CD1c-positive myeloid dendritic cell (primary cell): ENCODE data around the gene EML6.

Experiments used
- DNase-seq: peaks from one replicate; pipeline ENCODE4 v3.0.0-alpha.2; 2016; ENCODE audit errors: extremely low spot score

EML6 gene

DNA sequence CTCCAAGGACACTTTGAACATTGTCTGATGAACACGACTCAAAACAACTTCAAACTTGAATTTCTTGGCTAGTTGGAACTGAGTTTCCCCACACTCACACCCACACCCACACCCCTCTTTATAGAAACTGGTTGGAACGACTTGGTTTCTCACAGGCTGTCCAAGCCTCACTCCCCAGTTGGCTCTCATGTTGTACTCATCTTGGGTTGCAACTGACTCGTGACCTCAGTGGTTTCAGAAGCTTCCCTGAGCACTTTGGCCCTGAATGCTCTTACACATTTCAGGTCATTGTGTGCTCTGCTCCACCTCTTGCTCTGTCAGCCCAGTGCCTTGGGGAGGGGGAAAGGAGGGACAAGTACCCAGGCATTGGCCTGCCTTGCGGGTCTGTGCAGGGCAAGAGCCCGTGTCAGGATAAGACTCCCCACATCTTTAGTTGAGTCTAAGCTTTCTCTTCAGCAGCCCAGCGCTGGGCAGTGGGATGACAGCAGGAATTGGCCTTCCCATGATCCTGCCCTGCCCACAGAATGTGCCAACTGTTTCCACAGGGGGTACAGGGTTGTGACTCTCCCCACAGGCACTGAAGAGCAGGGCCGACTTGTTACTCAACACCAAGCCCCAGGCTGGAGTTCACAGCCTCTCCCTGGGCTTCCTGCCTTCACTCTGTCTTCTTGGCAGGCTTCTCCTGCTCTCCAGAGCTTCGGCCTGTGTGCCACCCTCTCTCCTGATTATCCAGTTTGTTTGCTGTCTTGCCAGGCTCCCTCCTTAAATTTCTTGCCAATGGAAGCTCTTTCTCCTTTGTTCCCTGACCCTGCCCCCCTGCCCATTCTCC is 222.1 kb downstream of the EML6 start:
- DNase-seq: no peak

DNA sequence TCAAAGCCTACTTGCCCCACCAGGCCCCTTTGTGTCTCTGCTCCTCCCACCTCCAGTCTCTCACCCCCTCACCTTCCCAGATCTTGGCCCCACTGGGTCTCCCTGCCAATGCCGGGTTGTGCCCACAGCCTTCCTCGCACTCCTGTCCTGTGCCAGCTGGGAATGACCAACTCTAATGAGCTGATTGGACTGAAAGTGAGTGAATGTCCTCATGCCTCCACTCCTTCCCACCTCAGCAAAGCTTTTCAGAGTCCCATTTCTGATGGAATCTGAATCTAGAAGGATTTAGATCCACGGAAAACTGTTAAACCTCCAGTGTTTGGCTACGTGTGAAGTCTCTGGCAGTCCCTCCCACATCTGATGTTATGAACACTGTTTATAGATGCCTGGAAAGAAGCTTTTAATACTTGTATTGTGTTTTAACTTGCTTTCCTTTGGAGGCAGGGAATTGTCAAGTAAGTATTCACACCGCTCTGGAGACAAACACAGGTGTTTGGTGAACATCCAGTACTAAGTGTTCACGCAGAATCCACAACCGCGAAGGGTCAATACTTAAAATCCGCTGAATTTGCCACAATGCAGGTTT is 222.9 kb downstream of the EML6 start:
- DNase-seq: no peak

DNA sequence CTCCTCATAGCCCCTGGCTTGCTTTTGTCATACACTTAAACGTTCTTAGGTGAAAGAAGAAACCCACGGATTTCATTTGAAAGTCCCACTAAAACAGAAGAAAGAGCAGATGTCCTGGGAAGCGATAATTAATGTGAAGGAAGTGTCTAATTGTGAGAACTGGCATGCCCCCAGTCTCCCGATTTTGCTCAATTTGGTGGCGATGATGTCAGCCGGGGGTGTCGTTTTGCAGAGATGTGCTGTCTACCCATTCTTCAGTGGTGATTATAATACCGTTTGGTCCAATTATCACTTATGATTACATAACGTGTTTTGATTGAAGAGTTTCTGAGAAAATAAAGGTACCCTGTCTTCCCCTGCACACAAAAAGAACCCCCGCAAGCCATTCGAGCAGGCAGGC is 223.7 kb downstream of the EML6 start:
- DNase-seq: no peak

DNA sequence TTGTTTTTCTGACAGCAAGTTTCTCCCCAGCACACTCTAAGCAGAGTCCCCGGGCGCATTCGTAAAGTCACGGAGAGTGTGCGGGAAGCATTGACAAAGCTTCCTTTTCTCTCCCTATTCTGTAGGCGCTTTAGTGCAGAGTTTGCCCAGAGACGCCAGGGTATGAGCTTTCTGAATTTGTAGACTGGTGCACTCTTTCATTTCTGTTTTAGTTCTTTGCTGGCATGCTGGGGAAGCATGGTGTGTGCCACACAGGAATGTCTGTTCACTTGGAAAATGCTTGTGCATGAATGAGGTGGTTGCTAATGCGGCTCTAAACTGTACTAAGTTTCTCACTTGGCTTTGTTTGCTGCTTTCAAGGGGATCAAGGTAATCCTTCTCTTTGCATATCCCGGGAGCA is 224.2 kb downstream of the EML6 start:
- no peak for DNase-seq

DNA sequence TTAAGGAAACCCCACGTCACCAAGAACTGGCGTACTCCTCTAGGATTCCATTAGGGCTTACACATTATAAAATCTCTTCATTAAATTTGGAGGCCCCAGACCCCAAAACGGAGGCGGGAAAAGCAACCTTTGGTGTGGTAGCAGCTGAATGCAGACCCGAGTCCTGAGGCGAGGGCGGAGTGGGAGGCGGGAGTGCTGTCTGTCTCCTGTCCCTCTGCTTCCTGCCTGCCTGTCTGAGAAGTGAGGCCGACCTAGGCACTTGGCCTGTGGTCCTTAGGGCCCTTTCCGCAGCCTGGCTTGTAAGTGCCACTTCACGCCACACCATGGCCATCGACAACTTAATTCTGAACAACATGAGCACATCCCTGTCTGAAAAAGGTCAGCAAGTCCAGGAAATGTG is 224.7 kb downstream of the EML6 start:
- DNase-seq: no peak

DNA sequence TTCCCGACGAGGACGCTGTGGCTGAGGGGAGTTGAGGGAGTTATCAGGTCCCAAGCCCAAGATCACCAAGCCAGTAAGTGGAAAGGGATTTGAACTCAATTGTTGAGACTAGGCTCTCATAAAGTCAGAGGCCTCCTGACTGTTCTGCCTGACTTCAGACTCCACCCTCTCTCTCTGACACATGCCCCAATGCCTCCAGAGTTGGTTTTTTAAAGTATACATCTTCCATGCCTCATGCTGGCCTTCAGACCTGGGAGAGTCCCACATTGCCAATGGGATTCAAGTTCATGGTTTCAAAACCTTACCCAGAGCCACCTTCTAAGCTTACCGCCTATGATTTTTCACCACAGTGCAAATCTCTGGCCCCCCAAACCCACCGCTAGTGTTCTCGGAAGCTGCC is 226.0 kb downstream of the EML6 start:
- no peak for DNase-seq

DNA sequence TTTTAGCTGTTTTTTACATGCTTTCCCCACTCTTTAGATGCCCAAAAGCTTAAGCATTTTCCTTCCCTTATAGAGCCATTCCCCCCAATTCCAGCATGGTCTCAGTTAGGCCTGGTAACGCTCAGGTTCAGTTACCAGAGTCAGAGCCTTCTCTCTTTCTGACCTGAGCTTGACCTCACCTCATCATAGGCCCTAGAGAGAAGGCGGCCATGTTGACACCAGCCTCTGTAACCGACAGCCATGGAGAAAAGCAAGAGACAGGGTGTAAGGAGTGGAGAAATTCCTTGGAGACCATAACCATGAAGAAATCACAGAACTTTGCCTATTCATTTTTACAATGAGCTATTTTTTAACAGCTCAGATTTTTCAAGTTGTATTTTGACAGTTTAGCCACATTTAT is 227.3 kb downstream of the EML6 start:
- DNase-seq: no peak

DNA sequence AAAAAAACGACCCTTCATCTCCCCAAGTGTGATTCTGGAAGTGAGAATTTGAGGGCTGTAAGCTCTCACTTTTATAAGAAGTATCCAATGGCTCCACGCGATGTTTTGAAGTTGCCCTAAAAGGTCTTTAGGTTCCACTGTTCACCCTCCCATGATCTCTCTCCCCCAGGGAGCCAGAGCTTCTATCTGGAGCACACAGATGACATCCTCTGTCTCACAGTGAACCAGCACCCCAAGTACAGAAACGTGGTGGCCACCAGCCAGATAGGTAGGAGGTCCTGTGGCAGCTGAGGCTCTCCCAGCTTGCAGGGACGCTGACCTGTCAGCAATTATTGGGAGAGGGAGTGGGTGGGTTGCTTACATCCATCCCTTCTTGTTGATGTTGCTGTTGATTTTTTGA is 229.0 kb downstream of the EML6 start:
- no peak for DNase-seq

DNA sequence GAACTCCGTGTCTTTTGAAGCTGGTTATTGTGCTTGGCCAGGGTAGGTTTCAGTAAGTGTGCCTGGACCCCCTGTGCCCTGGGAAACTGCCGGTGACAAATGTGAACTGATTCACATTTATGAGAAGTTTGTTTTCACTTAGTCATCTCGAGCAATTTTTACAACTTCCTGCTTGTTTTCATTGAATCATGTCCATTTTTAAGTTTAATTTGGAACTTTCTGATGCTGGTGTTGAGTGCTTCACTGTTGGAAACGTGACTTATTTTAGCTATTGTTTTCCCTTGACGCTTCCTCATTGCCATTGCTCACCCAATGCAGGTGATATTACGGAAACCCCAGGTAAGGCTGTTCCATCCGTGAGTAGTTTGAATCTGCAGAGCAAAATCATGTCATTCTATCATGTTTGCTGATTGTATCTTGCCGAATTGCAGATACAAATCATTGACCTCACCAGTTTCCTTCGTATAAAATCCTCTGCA is 229.6 kb downstream of the EML6 start:
- DNase-seq: no peak

DNA sequence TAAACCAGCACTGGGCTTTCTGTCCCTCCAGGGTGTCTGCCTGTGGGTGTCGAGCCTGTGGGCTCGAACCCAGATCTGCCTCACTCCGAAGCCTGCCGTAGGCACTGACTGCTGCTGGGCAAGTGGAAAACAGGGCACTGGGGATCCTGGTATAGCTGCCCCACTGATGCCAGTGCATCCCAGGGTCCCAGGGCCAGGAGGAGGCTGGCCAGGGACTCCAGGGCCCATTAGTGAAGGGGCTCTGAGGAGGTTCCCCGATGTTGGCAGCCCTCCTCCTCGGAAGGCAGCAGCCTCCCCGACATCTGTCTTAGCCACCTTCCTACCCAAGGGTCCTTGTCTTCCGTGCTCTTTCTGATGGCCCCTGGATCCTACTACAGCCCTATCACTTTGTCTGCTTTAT is 230.7 kb downstream of the EML6 start:
- DNase-seq: no peak

DNA sequence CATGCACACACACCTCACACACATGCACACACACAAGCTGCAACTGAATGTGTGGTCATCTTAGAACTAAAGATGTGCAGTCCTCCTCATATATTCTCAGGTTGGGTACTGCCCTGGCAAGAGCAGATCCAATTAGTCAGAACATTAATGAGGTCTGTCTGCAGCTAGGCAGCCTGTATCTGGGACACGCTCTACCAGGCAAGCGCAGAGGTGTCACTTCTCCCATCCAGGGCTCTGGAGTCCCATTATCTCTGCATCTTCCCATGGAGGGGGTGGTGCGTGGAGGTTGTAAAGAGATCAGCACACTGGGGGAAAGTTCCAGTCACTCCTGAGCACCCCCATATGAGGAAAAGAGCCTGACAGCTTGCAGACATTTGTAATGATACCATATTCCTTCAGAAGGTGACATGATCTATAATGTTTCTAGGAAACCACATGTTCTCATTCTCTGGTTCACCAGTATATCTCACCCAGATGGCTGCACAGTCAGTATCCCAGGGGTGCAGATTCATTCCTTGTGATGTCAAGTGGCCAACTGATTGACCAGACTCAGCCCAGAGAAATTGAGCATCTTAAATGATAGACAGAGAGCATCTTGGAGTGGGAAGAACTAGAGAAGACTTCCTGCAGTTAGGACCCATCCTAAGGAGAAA is 231.4 kb downstream of the EML6 start:
- DNase-seq: no peak

DNA sequence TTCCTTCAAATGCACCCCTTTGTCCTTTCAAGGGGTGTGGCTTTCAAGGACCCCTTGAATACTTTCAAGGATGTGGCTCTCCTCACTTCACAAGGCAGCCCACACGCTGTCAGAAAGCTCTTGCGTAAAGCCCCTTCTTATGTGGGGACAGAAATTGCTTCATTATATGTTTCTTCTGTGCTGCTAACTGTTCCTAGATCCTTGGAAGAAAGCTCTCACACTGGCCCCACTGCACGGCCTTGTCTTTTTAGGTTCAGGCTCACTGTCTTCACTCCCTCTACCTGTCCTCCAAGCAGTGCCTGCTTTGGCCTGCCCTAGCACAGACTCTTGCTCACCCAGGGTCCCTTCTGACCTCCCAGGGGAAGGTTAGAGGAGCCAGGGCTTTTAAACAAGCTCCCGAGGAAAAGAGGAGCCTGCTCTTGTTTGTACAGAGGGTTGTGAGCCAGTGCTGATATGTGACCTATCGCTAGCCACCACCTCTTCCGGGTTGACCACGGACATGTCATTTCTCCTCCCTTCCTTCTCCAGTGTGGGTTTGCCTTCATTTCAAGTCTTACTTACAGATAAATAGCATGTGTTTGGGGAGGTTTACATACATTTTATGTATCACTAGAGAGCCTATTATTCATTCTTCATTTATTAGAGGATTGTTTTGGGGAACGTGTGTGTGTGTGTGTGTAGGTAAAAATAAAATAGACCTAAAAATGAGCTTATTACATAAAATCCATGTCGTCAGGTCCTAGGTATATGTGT is 232.1 kb downstream of the EML6 start:
- DNase-seq: no peak

DNA sequence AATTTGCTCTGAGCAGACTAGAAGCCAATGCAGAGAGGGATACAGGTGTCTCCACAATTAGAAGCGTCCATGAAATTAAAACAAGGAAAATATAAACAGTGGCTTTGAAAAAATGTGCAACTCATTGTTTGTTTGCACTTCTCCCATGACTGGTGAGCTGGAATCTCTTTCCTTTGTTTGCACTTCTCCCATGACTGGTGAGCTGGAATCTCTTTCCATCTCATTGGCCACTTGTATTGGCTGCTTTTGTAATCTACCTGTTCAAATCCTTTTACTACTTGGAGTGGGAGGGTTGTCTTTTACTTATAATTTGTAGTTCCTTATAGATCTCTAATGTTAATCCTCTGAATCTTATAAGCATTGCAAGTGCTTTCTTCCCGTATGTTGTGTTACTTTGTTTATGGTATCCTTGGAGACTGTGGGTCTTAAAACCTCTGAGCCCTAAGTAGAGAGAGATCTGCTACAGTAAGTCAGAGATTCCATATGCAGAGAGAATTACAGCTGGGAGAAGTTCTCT is 232.7 kb downstream of the EML6 start:
- DNase-seq: no peak

DNA sequence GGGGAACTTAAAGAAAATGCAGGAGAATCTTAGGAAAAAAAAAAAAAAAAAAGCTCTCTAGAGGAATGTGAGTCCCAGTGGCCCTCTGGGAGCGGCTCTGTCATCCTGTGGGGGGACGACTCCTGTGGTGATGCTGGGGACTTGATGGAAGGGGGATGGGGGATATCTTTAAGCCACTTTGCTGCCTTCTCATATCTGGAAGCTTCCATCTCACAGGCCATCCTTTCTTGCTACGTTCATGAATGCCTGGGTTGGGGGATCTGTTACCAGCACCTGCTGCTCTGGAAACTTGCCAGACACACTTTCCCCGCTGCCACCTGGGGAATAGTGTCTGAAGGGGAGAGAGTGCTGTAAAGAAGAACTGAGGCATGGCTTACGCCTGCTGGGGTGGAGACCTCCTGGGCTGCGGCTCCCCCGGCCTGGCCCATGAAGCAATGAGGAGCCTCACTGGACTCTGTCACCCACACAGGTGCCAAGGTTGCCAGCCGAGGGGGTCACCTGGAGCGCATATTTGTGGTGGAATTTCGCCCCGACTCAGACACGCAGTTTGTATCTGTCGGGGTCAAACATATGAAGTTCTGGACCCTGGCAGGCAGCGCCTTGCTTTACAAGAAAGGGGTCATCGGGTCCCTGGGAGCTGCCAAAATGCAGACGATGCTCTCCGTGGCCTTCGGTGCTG is 234.0 kb downstream of the EML6 start:
- DNase-seq: no peak

DNA sequence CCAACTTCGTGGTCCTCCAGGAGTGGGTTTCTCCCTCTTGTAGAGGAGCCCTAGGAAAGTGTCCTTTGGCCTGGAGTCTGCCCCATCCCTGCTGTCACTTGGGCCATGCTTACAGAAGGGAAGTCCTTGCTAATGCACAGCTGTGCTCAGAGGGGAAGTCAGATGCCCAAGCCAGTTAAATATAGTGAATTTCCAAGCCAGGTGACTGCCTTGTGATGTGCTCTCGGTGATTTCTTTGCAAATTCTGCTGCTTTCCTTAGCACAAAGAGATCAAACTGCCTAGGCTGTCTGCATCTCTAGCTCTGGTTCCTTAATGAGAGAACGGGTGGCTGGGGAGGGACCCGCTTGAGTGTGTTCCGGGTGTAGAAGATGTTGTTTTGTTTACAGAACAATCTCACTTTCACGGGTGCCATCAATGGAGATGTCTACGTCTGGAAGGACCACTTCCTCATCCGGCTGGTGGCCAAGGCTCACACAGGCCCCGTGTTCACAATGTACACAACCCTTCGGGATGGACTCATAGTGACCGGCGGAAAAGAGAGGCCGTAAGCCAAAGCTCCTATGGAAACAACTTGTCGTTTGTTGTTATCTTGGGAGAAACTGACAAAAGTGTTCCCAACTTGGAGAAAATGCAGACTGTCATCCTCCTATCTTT is 235.4 kb downstream of the EML6 start:
- no peak for DNase-seq

DNA sequence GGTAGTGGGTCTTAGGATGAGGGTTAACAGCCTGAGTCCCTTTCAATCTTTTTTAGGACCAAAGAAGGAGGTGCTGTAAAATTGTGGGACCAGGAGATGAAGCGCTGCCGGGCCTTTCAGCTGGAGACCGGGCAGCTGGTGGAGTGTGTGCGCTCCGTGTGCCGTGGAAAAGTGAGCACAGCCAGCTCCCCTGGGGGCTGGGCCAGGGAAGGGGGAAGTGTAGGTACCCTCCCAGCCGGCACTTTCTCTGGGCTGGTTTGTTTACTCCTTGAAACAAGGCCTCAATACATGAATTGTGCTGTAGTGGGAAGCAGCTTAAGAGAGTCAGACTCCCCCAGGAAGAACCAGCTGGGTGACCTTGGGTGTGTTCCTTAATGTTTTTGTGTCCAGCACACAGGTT is 236.7 kb downstream of the EML6 start:
- no peak for DNase-seq

DNA sequence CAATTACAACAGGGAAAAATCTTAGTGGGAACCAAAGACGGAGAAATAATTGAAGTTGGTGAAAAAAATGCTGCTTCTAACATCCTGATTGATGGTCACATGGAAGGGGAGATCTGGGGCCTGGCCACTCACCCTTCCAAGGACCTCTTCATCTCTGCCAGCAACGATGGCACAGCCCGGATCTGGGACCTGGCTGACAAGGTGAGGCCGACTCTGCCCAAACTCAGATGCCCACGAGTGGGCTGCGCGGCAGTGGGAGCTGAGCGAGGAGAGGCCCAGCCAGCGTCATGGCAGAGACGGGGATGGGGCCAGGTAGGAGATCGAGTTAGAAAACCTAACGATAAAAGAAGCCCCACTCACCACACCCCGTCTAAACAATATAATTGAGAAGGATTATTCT is 239.0 kb downstream of the EML6 start:
- no peak for DNase-seq

DNA sequence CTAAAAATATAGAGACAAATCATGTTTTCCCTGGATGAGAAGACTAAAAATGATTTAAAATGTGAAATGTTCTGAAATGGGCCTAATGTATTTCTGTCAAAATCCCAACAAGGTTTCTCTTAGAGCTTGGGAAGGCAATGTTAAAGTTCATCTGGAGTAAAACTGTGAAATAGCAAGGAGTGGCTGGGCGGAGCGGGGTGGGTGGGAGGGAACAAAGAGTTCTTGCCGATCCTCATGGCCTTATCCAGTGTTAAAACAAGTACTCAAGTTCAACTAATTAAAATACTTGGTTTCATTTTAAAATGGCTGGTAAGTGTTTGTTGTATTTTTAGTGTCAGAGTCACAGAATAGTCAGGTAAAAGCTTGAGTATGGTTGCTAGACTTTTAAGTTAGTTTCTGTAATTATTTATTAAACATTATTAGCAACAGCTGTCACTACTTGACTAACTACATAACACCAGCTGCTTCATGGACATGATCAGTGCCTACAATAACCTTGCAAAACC is 239.5 kb downstream of the EML6 start:
- no peak for DNase-seq

DNA sequence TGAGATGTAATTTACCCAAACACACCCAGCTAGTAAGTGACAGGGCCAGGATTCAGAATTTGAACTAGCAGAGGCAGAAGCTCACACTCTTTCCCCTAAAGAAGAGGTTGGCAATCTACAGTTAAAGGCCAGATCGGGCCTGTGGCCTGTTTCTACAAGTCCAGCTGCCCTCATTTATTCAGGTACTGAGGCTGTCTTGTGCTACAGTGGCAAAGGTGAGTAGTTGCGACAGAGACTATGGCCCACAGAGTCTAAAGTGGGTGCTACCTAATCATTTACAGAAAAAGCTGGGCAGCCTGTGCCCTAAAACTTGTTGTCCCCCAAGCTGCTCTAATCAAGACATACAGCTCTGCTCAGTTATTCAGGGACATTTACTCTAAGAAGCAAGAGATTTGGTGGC is 240.0 kb downstream of the EML6 start:
- no peak for DNase-seq

DNA sequence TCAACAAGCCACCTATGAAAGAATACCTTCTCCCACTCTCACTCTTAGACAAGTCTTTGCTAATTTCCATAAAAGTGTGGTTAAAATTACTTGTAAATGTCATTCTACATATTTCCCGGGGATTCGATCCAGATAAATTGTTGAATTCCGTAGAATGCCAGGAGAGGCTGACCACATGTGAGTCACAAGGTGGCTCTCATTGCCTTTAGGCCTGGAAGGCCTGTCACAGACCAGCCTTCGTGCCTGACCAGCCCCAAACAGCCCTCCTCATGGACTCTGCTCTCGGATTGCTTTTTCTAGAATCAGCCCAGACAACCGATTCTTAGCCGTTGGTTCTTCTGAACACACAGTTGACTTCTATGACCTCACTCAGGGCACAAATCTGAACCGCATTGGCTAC is 240.8 kb downstream of the EML6 start:
- no peak for DNase-seq

DNA sequence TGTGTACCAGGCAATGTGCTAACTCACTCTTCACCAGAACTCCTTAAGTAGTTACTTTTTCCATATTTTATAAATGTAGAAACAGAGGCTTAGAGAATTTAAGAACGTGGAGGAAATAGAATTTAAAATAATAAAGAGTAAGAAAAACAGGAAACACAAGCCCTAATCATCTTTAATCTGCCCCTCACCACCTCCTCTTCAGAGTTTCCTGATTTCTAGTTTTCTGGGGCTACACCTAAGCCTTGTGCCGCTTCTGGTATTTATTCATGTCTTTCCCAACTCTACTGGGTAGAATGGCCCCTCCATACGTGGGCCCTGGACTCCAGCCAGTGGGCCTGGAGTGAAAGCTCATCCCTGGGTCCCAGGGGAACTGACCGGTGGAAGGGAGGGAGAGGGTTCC is 241.4 kb downstream of the EML6 start:
- no peak for DNase-seq
